K562 (cell line): ENCODE data around the gene UBE2D3. TPM values are rescaled to one million over a fixed set of nuclear protein-coding genes. Genes with fewer than 3 reads are reported as not detected.
A peak's percentile ranks its signal among the peaks of the same experiment; 100 is the strongest.

Source experiments
- ATAC-seq: fragments of 200-7000 bp; cut with Tn5 transposase; 3 replicates; pipeline ENCODE4 v1.9.1; 2020; ENCODE audit warnings: moderate library complexity
- BruUV-seq: library from RNA; stranded (reverse); fragments of 400-500 nt; replicated peaks from 2 replicates; lab custom pipeline; 2021; lab: Mats Ljungman, UMichigan
- CTCF ChIA-PET: fragments of 300-600 bp; formaldehyde crosslinking; extraction: SDS; loops from one replicate; lab custom pipeline; 2021; ENCODE audit warnings: low intra/inter-chr PET ratio; lab: Yijun Ruan, JAX
- POLR2A ChIA-PET: fragments of 300-600, 350-650 bp; sonication (Branson Sonifier 250); formaldehyde crosslinking; extraction: SDS; loops from one replicate; lab custom pipeline; 2021; ENCODE audit warnings: antibody characterized with exemption, inconsistent platforms; lab: Yijun Ruan, JAX
- DNase-seq, 4 experiments: peaks; one replicate each; pipeline versions ENCODE4 v3.0.0 to v3.0.0-alpha.2; 2011 to 2018; ENCODE audit warnings: low spot score in 3 of 4, mixed read lengths in 3 of 4; ENCODE audit errors: extremely low read depth in 1 of 4
- FAIRE-seq: peaks from 2 replicates; lab custom pipeline; 2011; peaks lifted over from hg19 to GRCh38; lab: Jason Lieb, UNC
- H2AFZ ChIP-seq: 2 replicates; pipeline ENCODE4 v1.6.0; 2011; ENCODE audit warnings: low read depth, low read length, control low read depth, inconsistent platforms
- H3K27ac ChIP-seq: fragments of 200-600 bp; 3 replicates; pipeline ENCODE4 v1.8.0; 2011; ENCODE audit warnings: low read depth, mild to moderate bottlenecking, control low read depth, inconsistent platforms, low read length, moderate library complexity, mixed read lengths; ENCODE audit errors: extremely low read depth
- H3K27me3 ChIP-seq, 2 experiments: fragments of 300-600 bp in 1 of 2; 2 replicates in 1 of 2; 3 replicates in 1 of 2; pipeline versions ENCODE4 v1.6.0 to v1.8.0; 2011; ENCODE audit warnings: inconsistent platforms in 2 of 2, low read length in 2 of 2, mild to moderate bottlenecking in 1 of 2, mixed read lengths in 1 of 2, moderate library complexity in 1 of 2; ENCODE audit not compliant: control insufficient read depth in 2 of 2, insufficient read depth in 2 of 2
- H3K36me3 ChIP-seq: fragments of 300-600 bp; 3 replicates; pipeline ENCODE4 v1.8.0; 2011; ENCODE audit warnings: mild to moderate bottlenecking, low read length, inconsistent platforms; ENCODE audit not compliant: control insufficient read depth, insufficient read depth
- H3K4me1 ChIP-seq, 2 experiments: fragments of 200-600 bp in 1 of 2; replicated peaks in 1 of 2; 2 replicates in 1 of 2; 3 replicates in 1 of 2; pipeline versions ENCODE4 v1.5.1 to v1.8.0; 2011; ENCODE audit warnings: inconsistent platforms in 2 of 2, low read length in 2 of 2, mild to moderate bottlenecking in 1 of 2, mixed read lengths in 1 of 2, moderate library complexity in 1 of 2; ENCODE audit not compliant: control insufficient read depth in 2 of 2, insufficient read depth in 2 of 2
- H3K4me2 ChIP-seq: 2 replicates; pipeline ENCODE4 v1.6.1; 2011; ENCODE audit warnings: low read length, control low read depth, inconsistent platforms, mixed read lengths; ENCODE audit not compliant: insufficient read depth
- H3K4me3 ChIP-seq: fragments of 200-600 bp; sonication (generic), shearing (Covaris generic); 2 replicates; pipeline ENCODE4 v1.5.1; 2016; ENCODE audit warnings: control low read depth, inconsistent platforms
- H3K79me2 ChIP-seq: fragments of 200-600 bp; 3 replicates; pipeline ENCODE4 v1.8.0; 2011; ENCODE audit warnings: low read length, inconsistent platforms; ENCODE audit not compliant: control insufficient read depth, insufficient read depth
- H3K9ac ChIP-seq, 2 experiments: 2 replicates each; pipeline versions ENCODE4 v1.6.0 to v1.6.1; 2011; ENCODE audit warnings: low read depth in 2 of 2, low read length in 2 of 2, control low read depth in 1 of 2, inconsistent platforms in 1 of 2, mild to moderate bottlenecking in 1 of 2, mixed read lengths in 1 of 2; ENCODE audit not compliant: insufficient read depth in 1 of 2
- H3K9me1 ChIP-seq: one replicate; pipeline ENCODE4 v1.6.0; 2011; ENCODE audit warnings: inconsistent platforms, mild to moderate bottlenecking, low read length, moderate library complexity; ENCODE audit not compliant: control insufficient read depth, insufficient read depth
- H3K9me3 ChIP-seq: replicated peaks from 2 replicates; pipeline ENCODE4 v1.5.1; 2011; ENCODE audit warnings: low read depth, low read length, inconsistent platforms; ENCODE audit not compliant: control insufficient read depth, insufficient read depth
- H4K20me1 ChIP-seq: replicated peaks from 2 replicates; pipeline ENCODE4 v1.6.1; 2011; ENCODE audit warnings: low read length, inconsistent platforms, mixed read lengths; ENCODE audit not compliant: control insufficient read depth, insufficient read depth
- RBFOX2 ChIP-seq: fragments of 200-400 bp; formaldehyde crosslinking; IDR thresholded peaks from 2 replicates; pipeline ENCODE4 v1.6.1; 2017; ENCODE audit warnings: low read depth, mild to moderate bottlenecking, low read length, moderate library complexity
- WGBS: fragments of 100-300 bp; shearing (Covaris generic); methylation state at CpG from one replicate; pipeline ENCODE4 v1.1.6; 2016; ENCODE audit warnings: low coverage, mixed read lengths; ENCODE audit not compliant: insufficient coverage; ENCODE audit errors: missing lambda C conversion rate; 5-methylcytosine and 5-hydroxymethylcytosine counted together
- in situ Hi-C: fragments of 300-500 bp; cut with MboI; formaldehyde crosslinking; loops from 4 replicates; pipeline ENCODE4 v1.15.0; 2018; ENCODE audit warnings: inconsistent platforms, mixed read lengths
- intact Hi-C: fragments of 100-400 bp; cut with micrococcal nuclease; formaldehyde crosslinking; loops from 2 replicates; pipeline ENCODE4 v1.14.2; 2022
- polyA plus RNA-seq, 8 experiments: library from polyadenylated mRNA; depleted of rRNA in 4 of 8; stranded (reverse) in 5 of 8; unstranded in 3 of 8; fragments of >200 nt; fragmentation: Nextera tagmentation in 2 of 8; fragmentation: Illumina TruSeq in 1 of 8; extraction: Ambion mirVana in 2 of 8; extraction: Trizol in 1 of 8; gene quantifications; 2 replicates each; pipeline versions ENCODE4 v1.2.1 to v1.2.3, GENCODE V29; 2011 to 2014; ENCODE audit warnings: inconsistent platforms in 1 of 8, missing spikeins in 1 of 8
- total RNA-seq, 7 experiments: library from RNA; depleted of rRNA in 6 of 7; stranded (reverse); fragments of >200 nt in 6 of 7; fragmentation: Illumina TruSeq in 2 of 7; extraction: Trizol in 2 of 7; gene quantifications; 2 replicates each; pipeline versions ENCODE4 v1.2.1 to v1.2.3, GENCODE V29; 2011 to 2021; ENCODE audit warnings: low replicate concordance in 1 of 7
- TF ChIP-seq, protein P1 (sequence below): fragments of 450-650 bp; formaldehyde crosslinking; IDR thresholded peaks from 2 replicates; pipeline ENCODE4 v1.4.0; 2020; ENCODE audit warnings: mild to moderate bottlenecking, moderate library complexity
- TF ChIP-seq, protein P2 (sequence below): fragments of 250-450 bp; sonication (Bioruptor Pico); IDR thresholded peaks from 2 replicates; pipeline ENCODE4 v1.5.0; 2022; ENCODE audit warnings: mild to moderate bottlenecking
- TF ChIP-seq, protein P3 (sequence below), 2 experiments: fragments of 450-650 bp; conservative IDR thresholded peaks; 2 replicates each; pipeline ENCODE4 v1.6.1; 2017; ENCODE audit warnings: mild to moderate bottlenecking in 2 of 2, moderate library complexity in 2 of 2

The UBE2D3 gene
- total and polyA plus RNA-seq, 9 of the 15 experiments (the other 6 are each of a cell fraction or from before 2014, with no cell fraction given), result 191 to 618 (median 292) TPM

DNA sequence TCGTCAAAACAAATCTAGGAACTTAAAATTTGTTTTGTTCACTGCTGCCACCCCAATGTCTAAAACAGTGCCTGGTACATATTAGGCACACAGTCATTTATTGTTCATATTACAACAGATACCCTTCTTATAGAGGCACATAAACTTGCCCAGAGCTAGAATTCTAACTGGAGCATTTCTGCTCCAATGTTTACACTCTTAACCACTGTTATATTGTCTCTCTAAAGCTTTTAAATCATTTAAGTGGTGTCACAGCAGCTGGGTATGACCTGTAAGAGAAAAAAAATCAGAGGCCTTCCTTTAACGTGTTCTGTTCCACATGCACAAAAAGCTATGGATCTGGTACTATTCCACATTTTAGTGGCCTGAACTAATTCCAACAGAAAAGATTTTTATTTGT is 3.0 kb downstream of the UBE2D3 start:
- peak overlapping the region; percentile 99; a peak in 3 of 4 replicates for H3K9ac ChIP-seq
- 0% methylated on average over 2 of the region's 2 CpGs for WGBS
- ChIA-PET POLR2A (interaction anchor here (0.5 to 4.3 kb wide), 9 partner anchors 8 to 64 kb away, joined by 3 to 23 read pairs (median 3); no protein-coding TSS in a partner anchor), CTCF (no interaction called here)
- intact Hi-C loops, result no loop called here
- H3K27me3 ChIP-seq, result no peaks in the 10 kb centered on the region
- no peaks in the 10 kb centered on the region for H3K9me3 ChIP-seq
- peak overlapping the region; percentile 95 for H3K4me2 ChIP-seq
- peak overlapping the region; percentile 99 for H3K27ac ChIP-seq
- peaks cover 71% of the 10 kb centered on the region for H3K36me3 ChIP-seq
- in situ Hi-C loops, result no loop called here
- no peaks in the 10 kb centered on the region for H3K9me1 ChIP-seq
- DNase-seq (no peak), FAIRE-seq (no peak), ATAC-seq (no peak)
- peaks cover 51% of the 10 kb centered on the region for H4K20me1 ChIP-seq
- no peak overlapping the region for H2AFZ ChIP-seq
- peaks cover 90% of the 10 kb centered on the region for H3K79me2 ChIP-seq
- peak; percentile 65 for TF ChIP-seq RBFOX2
- TF ChIP-seq, protein P1, sequence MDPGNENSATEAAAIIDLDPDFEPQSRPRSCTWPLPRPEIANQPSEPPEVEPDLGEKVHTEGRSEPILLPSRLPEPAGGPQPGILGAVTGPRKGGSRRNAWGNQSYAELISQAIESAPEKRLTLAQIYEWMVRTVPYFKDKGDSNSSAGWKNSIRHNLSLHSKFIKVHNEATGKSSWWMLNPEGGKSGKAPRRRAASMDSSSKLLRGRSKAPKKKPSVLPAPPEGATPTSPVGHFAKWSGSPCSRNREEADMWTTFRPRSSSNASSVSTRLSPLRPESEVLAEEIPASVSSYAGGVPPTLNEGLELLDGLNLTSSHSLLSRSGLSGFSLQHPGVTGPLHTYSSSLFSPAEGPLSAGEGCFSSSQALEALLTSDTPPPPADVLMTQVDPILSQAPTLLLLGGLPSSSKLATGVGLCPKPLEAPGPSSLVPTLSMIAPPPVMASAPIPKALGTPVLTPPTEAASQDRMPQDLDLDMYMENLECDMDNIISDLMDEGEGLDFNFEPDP, result no peak
- BruUV-seq, result no TSS peak
- peaks cover 7 to 28% of the 10 kb centered on the region in 2 experiments; a peak in 4 of 5 replicates for H3K4me1 ChIP-seq
- peak overlapping the region; percentile 97 for H3K4me3 ChIP-seq

DNA sequence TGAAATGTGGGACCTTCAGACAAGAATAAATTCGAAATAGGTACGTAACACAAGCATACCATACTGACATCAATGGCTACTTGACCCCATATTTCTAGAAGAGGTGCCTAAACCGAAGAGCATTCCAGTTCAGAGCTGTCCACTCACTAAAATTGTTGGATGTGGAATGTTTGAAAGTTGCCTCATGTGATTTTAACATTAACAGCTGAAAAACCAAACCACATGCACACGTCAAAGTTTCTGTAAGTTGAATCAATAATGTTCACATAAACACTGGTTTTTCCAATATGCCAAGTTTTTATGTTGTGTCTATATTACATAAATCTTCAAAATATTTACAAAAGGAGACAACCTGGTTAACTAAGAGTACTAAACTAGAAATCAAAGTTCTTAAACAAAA is 3.5 kb downstream of the UBE2D3 start:
- in situ Hi-C loops, result no loop called here
- FAIRE-seq (no peak), DNase-seq (no peak), ATAC-seq (no peak)
- Histone ChIP-seq H3K9me3 (no peaks in the 10 kb centered on the region), H3K27ac (peak overlapping the region; percentile 59), H3K4me3 (peak overlapping the region; percentile 97), H3K4me2 (peak overlapping the region; percentile 95), H3K36me3 (peaks cover 73% of the 10 kb centered on the region), H3K9me1 (peaks cover under 1% of the 10 kb centered on the region), H3K27me3 (no peaks in the 10 kb centered on the region), H2AFZ (no peak overlapping the region), H4K20me1 (peaks cover 54% of the 10 kb centered on the region), H3K9ac (peak overlapping the region in 1 of 2 experiments; percentile 99; a peak in 2 of 4 replicates), H3K79me2 (peaks cover 90% of the 10 kb centered on the region), H3K4me1 (peaks cover 5 to 28% of the 10 kb centered on the region in 2 experiments; a peak in 4 of 5 replicates)
- WGBS, result 9% methylated on average over 4 of the region's 4 CpGs
- intact Hi-C loops, result no loop called here
- ChIA-PET POLR2A (interaction anchor here (0.7 to 4.3 kb wide), 8 partner anchors 7 to 189 kb away, joined by 3 to 23 read pairs (median 3); no protein-coding TSS in a partner anchor), CTCF (no interaction called here)
- TF ChIP-seq, protein P2, sequence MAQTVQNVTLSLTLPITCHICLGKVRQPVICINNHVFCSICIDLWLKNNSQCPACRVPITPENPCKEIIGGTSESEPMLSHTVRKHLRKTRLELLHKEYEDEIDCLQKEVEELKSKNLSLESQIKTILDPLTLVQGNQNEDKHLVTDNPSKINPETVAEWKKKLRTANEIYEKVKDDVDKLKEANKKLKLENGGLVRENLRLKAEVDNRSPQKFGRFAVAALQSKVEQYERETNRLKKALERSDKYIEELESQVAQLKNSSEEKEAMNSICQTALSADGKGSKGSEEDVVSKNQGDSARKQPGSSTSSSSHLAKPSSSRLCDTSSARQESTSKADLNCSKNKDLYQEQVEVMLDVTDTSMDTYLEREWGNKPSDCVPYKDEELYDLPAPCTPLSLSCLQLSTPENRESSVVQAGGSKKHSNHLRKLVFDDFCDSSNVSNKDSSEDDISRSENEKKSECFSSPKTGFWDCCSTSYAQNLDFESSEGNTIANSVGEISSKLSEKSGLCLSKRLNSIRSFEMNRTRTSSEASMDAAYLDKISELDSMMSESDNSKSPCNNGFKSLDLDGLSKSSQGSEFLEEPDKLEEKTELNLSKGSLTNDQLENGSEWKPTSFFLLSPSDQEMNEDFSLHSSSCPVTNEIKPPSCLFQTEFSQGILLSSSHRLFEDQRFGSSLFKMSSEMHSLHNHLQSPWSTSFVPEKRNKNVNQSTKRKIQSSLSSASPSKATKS (CRISPR knock-in tag), result no peak
- TF ChIP-seq, protein P3, sequence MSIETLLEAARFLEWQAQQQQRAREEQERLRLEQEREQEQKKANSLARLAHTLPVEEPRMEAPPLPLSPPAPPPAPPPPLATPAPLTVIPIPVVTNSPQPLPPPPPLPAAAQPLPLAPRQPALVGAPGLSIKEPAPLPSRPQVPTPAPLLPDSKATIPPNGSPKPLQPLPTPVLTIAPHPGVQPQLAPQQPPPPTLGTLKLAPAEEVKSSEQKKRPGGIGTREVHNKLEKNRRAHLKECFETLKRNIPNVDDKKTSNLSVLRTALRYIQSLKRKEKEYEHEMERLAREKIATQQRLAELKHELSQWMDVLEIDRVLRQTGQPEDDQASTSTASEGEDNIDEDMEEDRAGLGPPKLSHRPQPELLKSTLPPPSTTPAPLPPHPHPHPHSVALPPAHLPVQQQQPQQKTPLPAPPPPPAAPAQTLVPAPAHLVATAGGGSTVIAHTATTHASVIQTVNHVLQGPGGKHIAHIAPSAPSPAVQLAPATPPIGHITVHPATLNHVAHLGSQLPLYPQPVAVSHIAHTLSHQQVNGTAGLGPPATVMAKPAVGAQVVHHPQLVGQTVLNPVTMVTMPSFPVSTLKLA (conservative IDR thresholded peaks at IDR 0.05), result 0 out of 4 replicates have a peak, but pooled peaks of 1 of the 2 experiments have one; percentile 29
- BruUV-seq, result no TSS peak
